K562 (cell line): ENCODE measurements around the gene ZFP14. TPM values are rescaled to one million over a fixed set of nuclear protein-coding genes. Genes with fewer than 3 reads are reported as not detected.

Source experiments
- ARNT ChIP-seq, 2 experiments: fragments of 450-650 bp; IDR thresholded peaks; 2 replicates each; pipeline ENCODE4 v1.6.1; 2016; ENCODE audit warnings: mild to moderate bottlenecking in 1 of 2
- BHLHE40 ChIP-seq: IDR thresholded peaks from 2 replicates; pipeline ENCODE4 v1.6.1; 2011; ENCODE audit warnings: low read length, improper control_type of control experiment
- CCAR2 ChIP-seq: fragments of 200-400 bp; formaldehyde crosslinking; IDR thresholded peaks from 2 replicates; pipeline ENCODE4 v1.6.1; 2017; ENCODE audit warnings: mild to moderate bottlenecking, low read depth, low read length
- CCNT2 ChIP-seq: IDR thresholded peaks from 2 replicates; pipeline ENCODE4 v1.6.1; 2011; ENCODE audit warnings: borderline replicate concordance, low read depth, mild to moderate bottlenecking, moderate library complexity, mixed read lengths, low read length; ENCODE audit not compliant: insufficient read length; ENCODE audit errors: extremely low read depth
- ELF4 ChIP-seq: fragments of 450-650 bp; formaldehyde crosslinking; IDR thresholded peaks from 2 replicates; pipeline ENCODE4 v1.4.0; 2022; ENCODE audit warnings: missing genetic modification characterization
- HDAC1 ChIP-seq, 2 experiments: fragments of 450-650 bp; IDR thresholded peaks; 2 replicates each; pipeline ENCODE4 v1.6.1; 2016 to 2017; ENCODE audit warnings: inconsistent platforms in 1 of 2, mild to moderate bottlenecking in 1 of 2, moderate library complexity in 1 of 2
- HINFP ChIP-seq: fragments of 450-650 bp; conservative IDR thresholded peaks from 2 replicates; pipeline ENCODE4 v1.6.1; 2016; ENCODE audit warnings: missing genetic modification characterization, low read depth, mild to moderate bottlenecking, control low read depth, missing compliant biosample characterization
- L3MBTL2 ChIP-seq: fragments of 450-650 bp; IDR thresholded peaks from 2 replicates; pipeline ENCODE4 v1.6.1; 2016; ENCODE audit warnings: mild to moderate bottlenecking, moderate library complexity
- MAX ChIP-seq: sonication (generic); formaldehyde crosslinking; IDR thresholded peaks from 2 replicates; pipeline ENCODE4 v1.9.0; 2022; ENCODE audit warnings: mild to moderate bottlenecking, missing genetic modification reagents
- MAZ ChIP-seq, 2 experiments: fragments of 450-650 bp in 1 of 2; sonication (generic) in 1 of 2; formaldehyde crosslinking; IDR thresholded peaks in 1 of 2; conservative IDR thresholded peaks in 1 of 2; 2 replicates each; pipeline versions ENCODE4 v1.4.0 to v1.5.0; 2020; ENCODE audit warnings: mild to moderate bottlenecking in 1 of 2, missing genetic modification reagents in 1 of 2
- NBN ChIP-seq: fragments of 450-650 bp; IDR thresholded peaks from 2 replicates; pipeline ENCODE4 v1.6.1; 2016; ENCODE audit warnings: low read depth, mild to moderate bottlenecking
- PATZ1 ChIP-seq: fragments of 250-450 bp; sonication (Bioruptor Pico); IDR thresholded peaks from 2 replicates; pipeline ENCODE4 v1.5.0; 2020; ENCODE audit warnings: mild to moderate bottlenecking, borderline replicate concordance
- RNF2 ChIP-seq: sonication (generic); IDR thresholded peaks from 2 replicates; pipeline ENCODE4 v1.6.1; 2016
- TGIF2 ChIP-seq: sonication (generic); formaldehyde crosslinking; IDR thresholded peaks from 2 replicates; pipeline ENCODE4 v1.8.1; 2022; ENCODE audit warnings: mild to moderate bottlenecking, missing genetic modification reagents, moderate library complexity
- THAP12 ChIP-seq: fragments of 250-450 bp; sonication (Bioruptor Pico); IDR thresholded peaks from 2 replicates; pipeline ENCODE4 v1.9.0; 2021; ENCODE audit warnings: mild to moderate bottlenecking, inconsistent platforms
- VEZF1 ChIP-seq: fragments of 200-800 bp; sonication (Bioruptor generic); IDR thresholded peaks from 2 replicates; pipeline ENCODE4 v1.6.1; 2017; ENCODE audit warnings: missing genetic modification characterization, missing compliant biosample characterization
- ZKSCAN8 ChIP-seq: fragments of 200-800 bp; sonication (Bioruptor generic); IDR thresholded peaks from 2 replicates; pipeline ENCODE4 v1.6.1; 2016; ENCODE audit warnings: missing genetic modification characterization, missing compliant biosample characterization
- ZNF184 ChIP-seq: sonication (generic); formaldehyde crosslinking; IDR thresholded peaks from 2 replicates; pipeline ENCODE4 v1.5.0; 2020; ENCODE audit warnings: missing genetic modification reagents
- ZNF3 ChIP-seq: fragments of 250-450 bp; sonication (Bioruptor Pico); IDR thresholded peaks from 2 replicates; pipeline ENCODE4 v1.5.0; 2021; ENCODE audit warnings: mild to moderate bottlenecking, moderate library complexity
- ZNF324 ChIP-seq: fragments of 250-450 bp; sonication (Bioruptor Pico); IDR thresholded peaks from 2 replicates; pipeline ENCODE4 v1.4.0; 2020; ENCODE audit warnings: mild to moderate bottlenecking
- polyA plus RNA-seq, 8 experiments: library from polyadenylated mRNA; depleted of rRNA in 4 of 8; stranded (reverse) in 5 of 8; unstranded in 3 of 8; fragments of >200 nt; fragmentation: Nextera tagmentation in 2 of 8; fragmentation: Illumina TruSeq in 1 of 8; extraction: Ambion mirVana in 2 of 8; extraction: Trizol in 1 of 8; gene quantifications; 2 replicates each; pipeline versions ENCODE4 v1.2.1 to v1.2.3, GENCODE V29; 2011 to 2014; ENCODE audit warnings: inconsistent platforms in 1 of 8, missing spikeins in 1 of 8
- total RNA-seq, 7 experiments: library from RNA; depleted of rRNA in 6 of 7; stranded (reverse); fragments of >200 nt in 6 of 7; fragmentation: Illumina TruSeq in 2 of 7; extraction: Trizol in 2 of 7; gene quantifications; 2 replicates each; pipeline versions ENCODE4 v1.2.1 to v1.2.3, GENCODE V29; 2011 to 2021; ENCODE audit warnings: low replicate concordance in 1 of 7

Gene ZFP14
- total and polyA plus RNA-seq, 9 of the 15 experiments (the other 6 are each of a cell fraction or from before 2014, with no cell fraction given) = 0.80 to 1.9 (median 1.4) TPM

- peak; percentile 57; the same call in 1 of the 2 replicates for TF ChIP-seq THAP12 (CRISPR knock-in tag)
- TF ChIP-seq ZNF324 (CRISPR knock-in tag) = no peak
- TF ChIP-seq MAX (CRISPR knock-in tag) = no peak
- TF ChIP-seq ARNT (IDR thresholded peaks at IDR 0.05) = no peak
- TF ChIP-seq CCNT2 = peak; percentile 37
- no peak; the same call in 1 of the 2 replicates for TF ChIP-seq PATZ1 (CRISPR knock-in tag)
- TF ChIP-seq ELF4 (CRISPR knock-in tag) = no peak
- TF ChIP-seq HDAC1 (IDR thresholded peaks at IDR 0.05) = no peak
- no peak for TF ChIP-seq ZNF184 (CRISPR knock-in tag)
- TF ChIP-seq RNF2 = 0 out of 2 replicates have a peak, but pooled peaks have one; percentile 40
- TF ChIP-seq MAZ (CRISPR knock-in tag; conservative IDR thresholded peaks at IDR 0.05 in 1 of 2, IDR thresholded peaks at IDR 0.05 in 1 of 2) = peak; percentile 58 to 64; a peak in 3 of 4 replicates
- peak; percentile 70 for TF ChIP-seq HINFP (tag)
- TF ChIP-seq ZKSCAN8 (CRISPR knock-in tag) = no peak
- peak; percentile 63 for TF ChIP-seq BHLHE40
- TF ChIP-seq NBN = peak; percentile 68; the same call in 1 of the 2 replicates
- no peak for TF ChIP-seq ZNF3
- TF ChIP-seq L3MBTL2 = peak; percentile 64; the same call in 1 of the 2 replicates
- TF ChIP-seq CCAR2 = no peak
- TF ChIP-seq VEZF1 = peak; percentile 74
- TF ChIP-seq TGIF2 (CRISPR knock-in tag) = no peak
Observed at GRCh38 chr19:36378625-36379509, at the start of gene ZFP14 (continued).
